Measurements from ENCODE around the gene RBM12.

The RBM12 gene

DNA sequence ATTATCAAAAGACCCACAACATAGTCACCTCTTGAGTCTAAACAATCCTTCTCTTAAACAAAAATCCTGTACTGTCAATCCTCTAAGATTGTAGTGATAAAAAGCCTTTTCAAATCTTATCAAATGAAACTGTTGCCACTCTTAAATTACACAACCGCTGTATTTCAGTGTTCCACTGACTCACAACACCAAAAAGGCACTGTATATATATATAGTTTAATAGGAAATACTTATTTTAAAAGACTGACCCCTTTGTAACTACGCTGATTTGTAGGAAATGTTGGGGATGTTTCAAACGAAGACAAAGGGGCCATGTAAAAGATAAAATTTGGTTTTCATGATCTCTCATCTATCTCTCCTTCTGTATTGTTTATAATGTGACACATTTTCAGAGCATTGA, 14.1 kb downstream of the RBM12 start:
- Histone ChIP-seq H3K27ac (no peak overlapping the region), H3K4me3 (no peak overlapping the region)
- no peak for DNase-seq (ENCODE audit: low spot score)
- TF ChIP-seq CTCF (IDR thresholded peaks at IDR 0.05), result no peak

DNA sequence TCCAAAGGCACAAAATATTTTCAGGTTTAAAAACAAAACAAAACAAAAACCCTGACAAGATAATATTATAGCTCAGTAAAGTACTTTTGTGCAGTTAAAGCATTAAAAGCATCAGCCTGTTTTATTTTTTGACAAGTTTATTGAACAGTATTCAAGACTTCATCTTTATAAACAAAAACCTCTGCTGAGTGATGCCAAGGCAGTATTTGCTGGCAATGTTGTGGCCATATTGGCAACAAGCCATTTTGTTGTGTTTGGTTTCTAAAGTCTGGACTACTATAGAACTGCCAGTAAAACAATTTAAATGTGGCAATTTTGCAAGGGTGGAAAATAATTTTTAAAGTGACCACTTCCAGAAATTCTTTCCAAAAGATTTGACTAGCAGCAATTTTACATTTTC, 15.9 kb downstream of the RBM12 start:
- Histone ChIP-seq H3K4me3 (no peak overlapping the region), H3K27ac (no peak overlapping the region)
- no peak for TF ChIP-seq CTCF (IDR thresholded peaks at IDR 0.05)
- DNase-seq (ENCODE audit: low spot score), result no peak

GRCh38 chr20:35644806-35645205, 19.9 kb downstream of the RBM12 start:
- Histone ChIP-seq H3K27ac (no peak overlapping the region), H3K4me3 (no peak overlapping the region)
- DNase-seq (ENCODE audit: low spot score), result no peak
- no peak for TF ChIP-seq CTCF (IDR thresholded peaks at IDR 0.05)

GRCh38 chr20:35643045-35643444, 21.7 kb downstream of the RBM12 start:
- DNase-seq (ENCODE audit: low spot score), result no peak
- no peak overlapping the region for H3K27ac ChIP-seq
- no peak for TF ChIP-seq CTCF (IDR thresholded peaks at IDR 0.05)
- no peak overlapping the region for H3K4me3 ChIP-seq

DNA sequence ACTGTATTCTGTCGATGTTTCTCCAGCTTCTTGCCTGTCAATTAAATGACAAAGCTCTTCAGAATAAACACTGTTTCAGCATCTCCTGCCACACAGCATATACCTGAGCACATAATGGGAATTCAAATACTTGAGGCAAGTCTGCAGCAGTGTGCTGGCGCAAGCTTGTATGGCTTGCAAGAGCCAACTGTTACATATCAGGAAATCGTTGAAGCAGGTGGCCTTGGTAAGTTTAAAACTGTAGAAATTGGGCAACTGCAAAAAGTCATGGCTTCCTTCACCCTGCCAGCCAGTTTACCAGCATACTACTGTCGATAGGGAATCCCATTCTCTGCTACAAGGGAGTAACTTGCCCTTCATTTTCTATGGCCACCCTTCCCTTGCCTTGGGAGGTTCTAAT, 23.0 kb downstream of the RBM12 start:
- DNase-seq (ENCODE audit: low spot score), result no peak
- no peak for TF ChIP-seq CTCF (IDR thresholded peaks at IDR 0.05)
- Histone ChIP-seq H3K4me3 (no peak overlapping the region), H3K27ac (no peak overlapping the region)

- no peak for TF ChIP-seq CTCF (IDR thresholded peaks at IDR 0.05)
- no peak overlapping the region for H3K27ac ChIP-seq
- H3K4me3 ChIP-seq, result no peak overlapping the region
- DNase-seq (ENCODE audit: low spot score), result no peak
Measured at GRCh38 chr20:35640724-35641123, 24.0 kb downstream of the RBM12 start.

DNA sequence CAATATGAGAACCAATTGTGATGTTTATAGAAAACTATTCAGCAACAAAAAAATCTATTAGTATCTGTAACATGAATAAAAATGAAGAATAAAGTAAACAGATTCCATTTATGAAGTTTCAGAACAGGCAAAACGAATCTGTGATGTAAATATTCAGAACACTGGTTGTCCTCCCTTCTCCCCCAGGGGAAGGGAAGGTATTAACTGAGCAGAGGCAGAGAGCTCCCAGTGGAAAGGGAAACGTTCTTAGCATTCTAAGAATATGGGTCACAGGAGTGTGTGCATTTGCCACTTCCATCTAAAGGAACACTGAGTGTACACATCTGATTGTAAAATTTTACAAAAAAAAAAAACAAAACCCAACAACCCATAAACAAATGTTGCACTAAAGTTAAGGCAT, 25.9 kb downstream of the RBM12 start:
- Histone ChIP-seq H3K27ac (no peak overlapping the region), H3K4me3 (no peak overlapping the region)
- TF ChIP-seq CTCF (IDR thresholded peaks at IDR 0.05), result no peak
- DNase-seq (ENCODE audit: low spot score), result no peak
